T1000 (cell line): ENCODE measurements around the gene PAX8.
A peak's percentile ranks its signal among the peaks of the same experiment; 100 is the strongest.
"Not testable (repeated sequence)": the region's sequence is repeated elsewhere in the genome, so short reads cannot be mapped to it uniquely, and the experiment has no call there.

Experiments used
- DNase-seq: peaks from one replicate; lab custom pipeline; 2025; ENCODE audit warnings: mixed read lengths; lab: John Stamatoyannopoulos, UW

The PAX8 gene

GRCh38 chr2:113278742-113279139 is at the start of gene PAX8:
Gene PAX8 (minus strand): TSS chr2:113278921. CDS start chr2:113278394, 527 bp downstream.
- DNase-seq = no peak

GRCh38 chr2:113328043-113328442 is 49.3 kb upstream of the PAX8 start:
- DNase-seq = no peak

GRCh38 chr2:113325161-113325731 is 46.5 kb upstream of the PAX8 start:
- not testable (repeated sequence) for DNase-seq

- DNase-seq = peak; percentile 15
These were observed 46.0 kb upstream of the PAX8 start for GRCh38 chr2:113324684-113325160.

GRCh38 chr2:113323129-113323528 is 44.4 kb upstream of the PAX8 start:
- DNase-seq = not testable (repeated sequence)

- not testable (repeated sequence) for DNase-seq
These were observed 41.4 kb upstream of the PAX8 start for GRCh38 chr2:113320106-113320505.

- not testable (repeated sequence) for DNase-seq
These were observed 40.2 kb upstream of the PAX8 start for GRCh38 chr2:113318941-113319340.

GRCh38 chr2:113316085-113316484 is 37.4 kb upstream of the PAX8 start:
- DNase-seq = no peak

- not testable (repeated sequence) for DNase-seq
These were observed 35.9 kb upstream of the PAX8 start for GRCh38 chr2:113314663-113315062.

- not testable (repeated sequence) for DNase-seq
These were observed 35.5 kb upstream of the PAX8 start for GRCh38 chr2:113314176-113314575.

GRCh38 chr2:113311781-113312180 is 33.1 kb upstream of the PAX8 start:
- not testable (repeated sequence) for DNase-seq

GRCh38 chr2:113311191-113311590 is 32.5 kb upstream of the PAX8 start:
- DNase-seq = not testable (repeated sequence)

- DNase-seq = no peak
These were observed 31.1 kb upstream of the PAX8 start for GRCh38 chr2:113309655-113310387.

GRCh38 chr2:113308784-113309183 is 30.1 kb upstream of the PAX8 start:
- DNase-seq = not testable (repeated sequence)

GRCh38 chr2:113306207-113306606 is 27.5 kb upstream of the PAX8 start:
- not testable (repeated sequence) for DNase-seq

GRCh38 chr2:113305749-113306148 is 27.0 kb upstream of the PAX8 start:
- not testable (repeated sequence) for DNase-seq

- DNase-seq = no peak
These were observed 26.4 kb upstream of the PAX8 start for GRCh38 chr2:113305146-113305545.

GRCh38 chr2:113304702-113305101 is 26.0 kb upstream of the PAX8 start:
- DNase-seq = no peak

- DNase-seq = not testable (repeated sequence)
These were observed 23.7 kb upstream of the PAX8 start for GRCh38 chr2:113302216-113302980.

- DNase-seq = no peak
These were observed 21.6 kb upstream of the PAX8 start for GRCh38 chr2:113300281-113300680.

GRCh38 chr2:113298176-113298575 is 19.5 kb upstream of the PAX8 start:
- no peak for DNase-seq

- not testable (repeated sequence) for DNase-seq
These were observed 18.9 kb upstream of the PAX8 start for GRCh38 chr2:113297590-113297989.

GRCh38 chr2:113291191-113291590 is 12.5 kb upstream of the PAX8 start:
- DNase-seq = no peak
